H1 (cell line): ENCODE data around the gene EFCAB8. TPM values are rescaled to one million over a fixed set of nuclear protein-coding genes. Genes with fewer than 3 reads are reported as not detected.

ENCODE experiments used
- CTCF ChIA-PET: fragments of 300-600 bp; sonication (Branson Sonifier 250); formaldehyde crosslinking; loops from one replicate; lab custom pipeline; 2021; ENCODE audit not compliant: partially characterized antibody; lab: Charles Lee
- POLR2A ChIA-PET: fragments of 300-600 bp; sonication (Branson Sonifier 250); formaldehyde crosslinking; loops from one replicate; lab custom pipeline; 2021; ENCODE audit warnings: inconsistent platforms; ENCODE audit not compliant: partially characterized antibody; lab: Charles Lee
- DNase-seq, 2 experiments: peaks; one replicate each; pipeline versions ENCODE4 v3.0.0 to v3.0.0-alpha.2; 2010 to 2022; ENCODE audit warnings: low spot score in 2 of 2, low read depth in 1 of 2, mixed read lengths in 1 of 2
- FAIRE-seq: peaks from 2 replicates; lab custom pipeline; 2011; peaks lifted over from hg19 to GRCh38; lab: Jason Lieb, UNC
- H2AFZ ChIP-seq: 2 replicates; pipeline ENCODE4 v1.8.1; 2012; ENCODE audit warnings: low read length, inconsistent platforms
- H2AK5ac ChIP-seq: 2 replicates; pipeline ENCODE4 v1.6.1; 2013; ENCODE audit warnings: low read depth, low read length
- H2BK120ac ChIP-seq: replicated peaks from 2 replicates; pipeline ENCODE3; 2013; ENCODE audit warnings: low read depth, low read length, inconsistent platforms
- H2BK12ac ChIP-seq: 2 replicates; pipeline ENCODE4 v1.6.1; 2013; ENCODE audit warnings: low read depth, low read length
- H2BK15ac ChIP-seq: 2 replicates; pipeline ENCODE4 v1.6.1; 2013; ENCODE audit warnings: low read length
- H2BK20ac ChIP-seq: 2 replicates; pipeline ENCODE4 v1.6.1; 2013; ENCODE audit warnings: low read length
- H2BK5ac ChIP-seq: 2 replicates; pipeline ENCODE4 v1.6.1; 2013; ENCODE audit warnings: low read depth, low read length
- H3K14ac ChIP-seq: 2 replicates; pipeline ENCODE4 v1.6.1; 2013; ENCODE audit warnings: inconsistent platforms; ENCODE audit not compliant: insufficient read length
- H3K18ac ChIP-seq: 2 replicates; pipeline ENCODE4 v1.6.1; 2013; ENCODE audit warnings: low read length; ENCODE audit errors: extremely low read depth
- H3K23ac ChIP-seq: 2 replicates; pipeline ENCODE4 v1.6.1; 2013; ENCODE audit warnings: inconsistent platforms; ENCODE audit not compliant: insufficient read length
- H3K23me2 ChIP-seq: 2 replicates; pipeline ENCODE4 v1.6.1; 2013; ENCODE audit warnings: low read depth, low read length
- H3K27ac ChIP-seq: 2 replicates; pipeline ENCODE4 v1.6.1; 2011; ENCODE audit warnings: low read depth, low read length, inconsistent platforms
- H3K27me3 ChIP-seq, 4 experiments: replicated peaks in 1 of 4; 1 replicate in 1 of 4; 2 replicates in 3 of 4; pipeline versions ENCODE4 v1.6.1 to v1.8.1; 2011 to 2013; ENCODE audit warnings: low read length in 3 of 4, mild to moderate bottlenecking in 3 of 4, inconsistent platforms in 2 of 4, mixed read lengths in 2 of 4, moderate library complexity in 1 of 4; ENCODE audit not compliant: control insufficient read depth in 3 of 4, insufficient read depth in 3 of 4; ENCODE audit errors: extremely low read depth in 1 of 4
- H3K36me3 ChIP-seq, 4 experiments: 2 replicates each; pipeline versions ENCODE4 v1.6.1 to v1.8.1; 2011 to 2013; ENCODE audit warnings: mild to moderate bottlenecking in 4 of 4, low read length in 3 of 4, moderate library complexity in 2 of 4, control low read depth in 1 of 4, inconsistent platforms in 1 of 4; ENCODE audit not compliant: insufficient read depth in 4 of 4, control insufficient read depth in 2 of 4
- H3K4ac ChIP-seq: replicated peaks from 2 replicates; pipeline ENCODE3; 2013; ENCODE audit warnings: low read length, low read depth, mixed read lengths, inconsistent platforms; ENCODE audit not compliant: insufficient read length
- H3K4me1 ChIP-seq, 4 experiments: replicated peaks in 1 of 4; 1 replicate in 1 of 4; 2 replicates in 3 of 4; pipeline versions ENCODE4 v1.6.1 to v1.8.1; 2011 to 2013; ENCODE audit warnings: low read length in 3 of 4, inconsistent platforms in 2 of 4, mixed read lengths in 1 of 4; ENCODE audit not compliant: insufficient read depth in 4 of 4, control insufficient read depth in 3 of 4
- H3K4me2 ChIP-seq, 2 experiments: 2 replicates each; pipeline versions ENCODE4 v1.6.1 to v1.8.1; 2011 to 2013; ENCODE audit warnings: low read depth in 2 of 2, low read length in 2 of 2, control low read depth in 1 of 2, inconsistent platforms in 1 of 2, mild to moderate bottlenecking in 1 of 2; ENCODE audit not compliant: insufficient read depth in 1 of 2
- H3K4me3 ChIP-seq, 4 experiments: fragments of 200-600, 300-600 bp in 1 of 4; sonication (generic), shearing (Covaris generic), sonication (Bioruptor Twin) in 1 of 4; 2 replicates each; pipeline versions ENCODE4 v1.5.1 to v1.8.1; 2011 to 2016; ENCODE audit warnings: low read length in 4 of 4, low read depth in 3 of 4, control low read depth in 2 of 4, inconsistent platforms in 2 of 4, mild to moderate bottlenecking in 2 of 4, mixed read lengths in 1 of 4, moderate library complexity in 1 of 4; ENCODE audit not compliant: insufficient read depth in 2 of 4; ENCODE audit errors: extremely low read depth in 1 of 4
- H3K56ac ChIP-seq: replicated peaks from 2 replicates; pipeline ENCODE3; 2013; ENCODE audit warnings: low read depth, mild to moderate bottlenecking, mixed read lengths, low read length, inconsistent platforms; ENCODE audit not compliant: insufficient read length
- H3K79me1 ChIP-seq: 2 replicates; pipeline ENCODE4 v1.6.1; 2013; ENCODE audit warnings: low read depth, low read length, control low read depth
- H3K79me2 ChIP-seq, 2 experiments: 2 replicates each; pipeline versions ENCODE4 v1.6.1 to v1.8.1; 2012 to 2013; ENCODE audit warnings: low read length in 2 of 2, mild to moderate bottlenecking in 2 of 2, inconsistent platforms in 1 of 2; ENCODE audit not compliant: insufficient read depth in 2 of 2, control insufficient read depth in 1 of 2
- H3K9ac ChIP-seq, 4 experiments: replicated peaks in 1 of 4; 1 replicate in 1 of 4; 2 replicates in 3 of 4; pipeline versions ENCODE4 v1.6.1 to v1.8.1; 2011 to 2013; ENCODE audit warnings: low read depth in 3 of 4, low read length in 3 of 4, control low read depth in 2 of 4, mild to moderate bottlenecking in 2 of 4, moderate library complexity in 2 of 4, inconsistent platforms in 1 of 4; ENCODE audit errors: extremely low read depth in 1 of 4
- H3K9me3 ChIP-seq, 2 experiments: 2 replicates each; pipeline versions ENCODE4 v1.6.1 to v1.8.1; 2012 to 2013; ENCODE audit warnings: mild to moderate bottlenecking in 2 of 2, moderate library complexity in 2 of 2, control low read depth in 1 of 2, inconsistent platforms in 1 of 2, low read depth in 1 of 2, low read length in 1 of 2, mixed read lengths in 1 of 2; ENCODE audit not compliant: insufficient read depth in 2 of 2
- H4K20me1 ChIP-seq, 2 experiments: replicated peaks in 1 of 2; 2 replicates each; pipeline versions ENCODE3 to v1.8.1; 2011 to 2013; ENCODE audit warnings: inconsistent platforms in 2 of 2, low read length in 2 of 2, mild to moderate bottlenecking in 1 of 2; ENCODE audit not compliant: insufficient read depth in 2 of 2, control insufficient read depth in 1 of 2
- H4K5ac ChIP-seq: 2 replicates; pipeline ENCODE4 v1.6.1; 2013; ENCODE audit warnings: low read length, low read depth, mixed read lengths, inconsistent platforms; ENCODE audit not compliant: insufficient read length
- H4K8ac ChIP-seq: 2 replicates; pipeline ENCODE4 v1.8.0; 2013; ENCODE audit warnings: mild to moderate bottlenecking, moderate library complexity, low read length, inconsistent platforms; ENCODE audit not compliant: insufficient read depth; ENCODE audit errors: extremely low read depth
- H4K91ac ChIP-seq: replicated peaks from 2 replicates; pipeline ENCODE3; 2013; ENCODE audit warnings: low read length, mixed read lengths, inconsistent platforms; ENCODE audit not compliant: insufficient read length
- WGBS, 2 experiments: shearing (Covaris generic) in 1 of 2; methylation state at CpG; one replicate each; pipeline versions ENCODE4 v1.1.6 to v1.1.7; 2013 to 2015; ENCODE audit warnings: low lambda C conversion rate in 2 of 2, mixed read lengths in 2 of 2, inconsistent platforms in 1 of 2, low coverage in 1 of 2, missing lambda C conversion rate in 1 of 2; ENCODE audit not compliant: insufficient replicate concordance in 2 of 2, insufficient coverage in 1 of 2, insufficient read length in 1 of 2; ENCODE audit errors: extremely low coverage in 1 of 2, missing lambda C conversion rate in 1 of 2; 5-methylcytosine and 5-hydroxymethylcytosine counted together
- polyA plus RNA-seq, 7 experiments: library from polyadenylated mRNA; depleted of rRNA in 3 of 7; stranded (reverse) in 5 of 7; unstranded in 2 of 7; fragments of >200 nt in 5 of 7; fragments of 200-250 nt in 2 of 7; gene quantifications; 1 replicate in 5 of 7; 2 replicates in 1 of 7; 4 replicates in 1 of 7; pipeline versions ENCODE4 v1.2.1 to v1.2.3, GENCODE V29; 2011 to 2013; ENCODE audit warnings: missing spikeins in 2 of 7, mixed read lengths in 2 of 7
- total RNA-seq: library from RNA; stranded (reverse); fragmentation: NEBNext Ultra II Directional; extraction: Animal tissue kit (Norgen Biotek cat#: 25700); gene quantifications from 2 replicates; pipeline ENCODE4 v1.2.1, GENCODE V29; 2021
- TF ChIP-seq, protein P1 (sequence below): IDR thresholded peaks from 2 replicates; pipeline ENCODE4 v1.6.1; 2012; ENCODE audit warnings: inconsistent platforms

EFCAB8 gene
- total and polyA plus RNA-seq, 2 of the 8 experiments (the other 6 are each of a cell fraction or from before 2014, with no cell fraction given), result 0.06 to 0.20 TPM

DNA sequence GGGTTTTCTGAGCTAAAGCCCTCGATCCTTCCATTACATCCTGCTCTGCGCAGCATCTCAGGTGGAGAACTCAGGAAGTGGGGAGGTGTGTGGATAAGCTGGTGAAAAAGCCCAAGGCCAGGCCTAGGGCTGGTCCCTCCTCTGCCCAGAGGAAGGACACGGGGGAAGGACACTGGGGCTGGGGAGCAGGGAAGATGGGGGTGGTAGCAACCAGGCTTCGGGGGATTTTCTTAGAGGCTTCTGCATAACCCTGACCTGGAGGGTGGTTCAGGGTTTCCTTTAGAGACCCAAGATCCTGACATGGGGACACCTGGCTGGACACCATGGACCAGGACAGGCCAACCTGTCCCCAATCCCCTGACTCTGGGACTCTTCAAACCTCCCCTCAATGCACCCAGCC lies 107.7 kb downstream of the EFCAB8 start:
- Histone ChIP-seq H3K79me1 (no peaks in the 10 kb centered on the region), H4K8ac (no peak overlapping the region; the same call in 1 of the 2 replicates), H3K4me2 (no peak overlapping the region), H3K4me1 (peaks cover 0 to under 1% (median 0%) of the 10 kb centered on the region in 4 experiments; a peak in 6 of 7 replicates), H2BK5ac (no peak overlapping the region), H2AFZ (no peak overlapping the region), H4K5ac (no peak overlapping the region), H2BK120ac (no peak overlapping the region), H3K9ac (no peak overlapping the region), H3K23me2 (no peaks in the 10 kb centered on the region), H2AK5ac (no peak overlapping the region), H3K36me3 (no peaks in the 10 kb centered on the region), H4K20me1 (no peaks in the 10 kb centered on the region), H3K23ac (no peak overlapping the region), H2BK20ac (no peak overlapping the region), H3K4ac (no peak overlapping the region), H3K14ac (no peak overlapping the region), H3K27me3 (no peaks in the 10 kb centered on the region), H2BK12ac (no peak overlapping the region), H3K27ac (no peak overlapping the region), H3K4me3 (no peak overlapping the region), H4K91ac (no peak overlapping the region), H3K18ac (no peak overlapping the region), H3K9me3 (no peaks in the 10 kb centered on the region), H2BK15ac (no peak overlapping the region), H3K79me2 (no peaks in the 10 kb centered on the region), H3K56ac (no peak overlapping the region)
- ChIA-PET CTCF (interaction anchor here (1.1 to 1.8 kb wide), 3 partner anchors 8 to 39 kb away, joined by 3 to 7 read pairs (median 6); partner anchors contain the start of gene SUN5), POLR2A (no interaction called here)
- FAIRE-seq, result no peak
- no peak for DNase-seq
- 88% methylated on average over 3 of the region's 4 CpGs; no CpG with 5 or more reads in 1 of the 2 experiments for WGBS, 2 experiments
- TF ChIP-seq, protein P1, sequence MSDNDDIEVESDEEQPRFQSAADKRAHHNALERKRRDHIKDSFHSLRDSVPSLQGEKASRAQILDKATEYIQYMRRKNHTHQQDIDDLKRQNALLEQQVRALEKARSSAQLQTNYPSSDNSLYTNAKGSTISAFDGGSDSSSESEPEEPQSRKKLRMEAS, result no peak
